GM19452 (cell line): ENCODE measurements around the gene GNMT.

Experiments
- ATAC-seq: cut with Tn5 transposase; IDR thresholded peaks from one replicate; pipeline ENCODE4 v1.9.1; 2021; ENCODE audit not compliant: unreplicated experiment

The GNMT gene

GRCh38 chr6:43012364-43012763, 51.8 kb downstream of the GNMT start:
- ATAC-seq, result no peak

GRCh38 chr6:43013097-43013842, 52.7 kb downstream of the GNMT start:
- ATAC-seq, result no peak
